HG03135 (cell line): Measurements from ENCODE around the gene OMG.
"Not testable (repeated sequence)": the region's sequence is repeated elsewhere in the genome, so short reads cannot be mapped to it uniquely, and the experiment has no call there.

Source experiments
- ATAC-seq: cut with Tn5 transposase; IDR thresholded peaks from one replicate; pipeline ENCODE4 v1.9.1; 2021; ENCODE audit warnings: mild to moderate bottlenecking, moderate library complexity; ENCODE audit not compliant: unreplicated experiment

Gene OMG

GRCh38 chr17:31309556-31309955, 12.5 kb upstream of the OMG start:
- no peak for ATAC-seq

GRCh38 chr17:31308372-31309334, 11.6 kb upstream of the OMG start:
- ATAC-seq: no peak

DNA sequence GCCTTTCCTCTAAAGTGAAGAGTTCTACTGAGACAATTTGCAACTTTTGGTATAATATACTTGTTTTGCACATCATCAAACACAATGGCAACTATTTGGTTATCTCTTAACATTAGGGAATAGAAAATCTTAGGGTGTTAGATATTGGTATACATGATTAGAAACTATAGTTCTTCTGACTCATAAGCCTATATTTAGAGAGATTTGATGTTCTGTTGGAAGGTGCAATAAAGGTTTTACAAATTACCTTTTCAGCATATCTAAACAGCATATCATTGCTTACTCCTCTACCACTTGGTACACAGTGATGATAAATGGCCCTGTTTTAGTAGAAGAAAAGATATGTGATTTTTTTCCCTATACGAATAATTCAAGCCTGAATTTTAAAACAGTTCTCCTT, 10.6 kb upstream of the OMG start:
- no peak for ATAC-seq

- no peak for ATAC-seq
These were observed 2.6 kb upstream of the OMG start for GRCh38 chr17:31299624-31300023.

DNA sequence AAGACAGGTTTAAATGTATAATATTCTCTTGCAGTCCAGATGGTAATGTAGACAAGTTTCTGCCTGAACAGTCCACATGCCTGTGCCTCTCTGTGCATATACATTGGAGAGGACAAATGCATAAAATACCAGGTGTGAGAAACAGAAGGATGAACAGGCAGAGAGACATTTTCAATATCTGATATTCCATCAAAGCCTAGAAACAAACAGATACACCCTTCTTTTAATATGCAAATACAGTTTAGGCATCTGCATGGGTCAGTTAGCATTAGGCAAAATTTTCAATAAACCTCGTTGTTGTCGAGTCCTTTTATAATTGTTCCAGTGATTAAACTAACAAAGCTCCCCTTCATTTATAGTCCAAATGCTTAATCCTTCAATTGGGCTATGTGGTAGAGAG, 897 bp downstream of the OMG start:
- no peak for ATAC-seq

DNA sequence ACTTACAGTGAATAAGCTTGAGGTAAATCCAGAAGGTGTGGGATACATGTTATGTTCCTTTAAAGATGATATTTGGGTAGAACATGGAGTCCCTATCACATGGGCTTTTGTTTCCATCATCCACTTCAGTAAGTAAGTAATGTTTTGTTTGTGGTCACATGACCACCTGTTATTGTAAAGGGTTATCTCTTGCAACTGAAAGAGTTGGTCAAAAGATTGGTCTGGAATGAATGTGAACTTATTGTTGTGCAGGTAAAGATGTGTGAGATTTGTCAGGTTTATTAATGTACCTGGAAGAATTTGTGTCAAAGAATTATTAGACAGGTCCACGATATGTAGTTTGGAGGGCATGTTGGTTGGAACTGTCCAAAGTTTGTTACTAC, 1.6 kb downstream of the OMG start:
- ATAC-seq: no peak

DNA sequence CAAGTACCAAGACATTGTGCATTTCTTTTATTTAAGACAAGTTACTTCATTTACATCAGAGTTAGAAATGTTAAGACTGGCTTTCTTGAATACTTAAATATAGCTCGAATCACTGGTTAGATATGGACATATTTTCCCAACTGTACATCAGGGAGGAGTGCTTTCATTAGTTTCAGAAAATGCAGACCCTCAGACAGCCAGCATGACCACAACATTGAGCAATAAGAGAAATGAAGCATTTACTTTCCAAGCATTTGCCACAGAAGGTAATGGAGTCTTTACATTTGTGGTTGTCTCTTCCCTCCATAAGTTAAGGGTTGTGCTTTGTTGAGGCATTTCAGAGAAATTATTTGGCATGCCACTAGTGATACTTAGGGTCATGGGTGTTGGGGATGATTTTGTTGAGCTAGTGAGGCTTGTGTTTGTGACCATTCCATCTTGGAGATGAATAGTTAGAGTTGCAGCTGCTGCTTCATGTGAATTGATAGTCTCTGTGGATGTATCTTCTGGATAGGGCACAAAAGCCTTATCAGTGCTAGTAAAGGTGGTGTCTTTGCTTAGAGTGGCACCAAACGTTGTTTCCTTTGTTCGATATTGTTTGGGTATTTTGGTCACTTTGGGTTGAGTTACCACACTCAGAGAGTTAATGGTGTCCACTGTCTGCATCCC, 2.1 kb downstream of the OMG start:
- no peak for ATAC-seq

GRCh38 chr17:31294231-31294630, 2.8 kb downstream of the OMG start:
- ATAC-seq: no peak

DNA sequence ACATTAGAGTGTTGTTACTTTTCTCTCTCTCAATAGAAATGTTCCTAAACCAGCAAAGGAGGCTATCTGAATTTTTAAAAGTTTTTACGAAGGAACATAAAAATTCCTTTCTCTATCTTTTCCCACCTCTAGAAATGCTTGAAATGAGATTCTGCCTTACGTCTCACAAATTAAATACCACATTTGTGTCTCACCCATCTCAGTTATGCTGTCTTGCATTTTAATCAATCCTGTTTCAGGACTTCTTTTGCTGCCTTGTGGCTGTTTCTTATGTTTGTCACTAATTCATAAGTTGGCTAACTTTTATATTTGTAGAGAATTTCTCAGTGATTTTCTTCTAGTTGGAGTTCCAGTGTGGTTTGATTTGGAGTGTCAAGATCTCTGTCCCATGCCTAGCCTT, 3.5 kb downstream of the OMG start:
- no peak for ATAC-seq

DNA sequence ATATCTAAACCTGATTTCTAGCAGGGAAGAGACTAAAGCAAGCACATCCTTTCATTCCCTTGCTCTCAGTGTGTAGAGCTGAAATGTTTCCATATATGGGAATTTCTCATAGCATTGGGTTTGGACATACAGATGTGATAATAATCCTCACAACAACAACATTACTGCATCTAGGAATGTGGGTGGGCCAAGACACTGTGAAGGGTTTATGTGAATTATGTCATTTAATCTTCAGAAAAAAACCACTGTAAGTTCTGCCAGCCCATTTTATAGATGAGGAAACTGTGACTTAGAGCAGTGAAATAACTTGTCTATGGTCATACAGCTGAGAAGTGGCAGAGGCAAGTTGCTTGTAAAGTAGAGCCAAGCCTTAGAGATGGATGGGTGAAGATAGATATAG, 5.2 kb downstream of the OMG start:
- no peak for ATAC-seq

GRCh38 chr17:31289790-31290189, 7.2 kb downstream of the OMG start:
- no peak for ATAC-seq

- ATAC-seq: not testable (repeated sequence)
These were observed 9.1 kb downstream of the OMG start for GRCh38 chr17:31287932-31288331.

- no peak for ATAC-seq
These were observed 10.5 kb downstream of the OMG start for GRCh38 chr17:31286587-31286986.

DNA sequence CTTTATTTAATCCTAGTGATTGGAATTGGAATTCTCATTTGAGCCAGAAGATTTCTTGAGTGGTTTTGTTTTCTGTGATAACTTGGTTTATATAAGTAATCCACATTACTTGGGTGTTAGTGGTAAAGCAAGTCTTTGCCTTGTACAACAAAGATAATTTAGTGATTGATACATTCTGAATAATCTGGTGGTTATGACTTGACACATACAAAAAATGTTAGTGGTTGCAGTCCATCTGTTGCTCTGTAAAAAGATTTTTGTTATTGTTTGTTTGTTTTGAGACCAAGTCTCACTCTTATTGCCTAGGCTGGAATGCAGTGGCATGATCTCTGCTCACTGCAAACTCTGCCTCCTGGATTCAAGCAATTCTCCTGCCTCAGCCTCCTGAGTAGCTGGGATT, 13.2 kb downstream of the OMG start:
- ATAC-seq: no peak

DNA sequence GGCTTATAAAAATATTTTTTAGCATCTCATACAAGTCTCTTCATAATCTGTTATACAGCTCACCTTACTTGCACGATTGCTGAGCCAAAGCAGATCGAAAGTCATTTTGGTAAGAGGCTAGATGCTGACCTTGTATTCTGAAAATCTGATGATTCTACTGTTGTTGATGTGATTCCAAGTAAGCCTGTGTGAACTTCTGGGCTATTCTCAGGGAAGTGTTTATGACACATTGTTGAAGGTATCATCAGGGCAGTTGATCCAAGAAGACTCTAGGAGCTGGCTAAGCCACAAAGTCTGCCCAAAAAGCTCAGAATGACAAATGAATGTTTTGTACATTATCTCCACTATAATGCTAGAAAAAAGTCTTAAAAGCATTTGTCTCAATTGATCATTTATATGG, 16.0 kb downstream of the OMG start:
- no peak for ATAC-seq

DNA sequence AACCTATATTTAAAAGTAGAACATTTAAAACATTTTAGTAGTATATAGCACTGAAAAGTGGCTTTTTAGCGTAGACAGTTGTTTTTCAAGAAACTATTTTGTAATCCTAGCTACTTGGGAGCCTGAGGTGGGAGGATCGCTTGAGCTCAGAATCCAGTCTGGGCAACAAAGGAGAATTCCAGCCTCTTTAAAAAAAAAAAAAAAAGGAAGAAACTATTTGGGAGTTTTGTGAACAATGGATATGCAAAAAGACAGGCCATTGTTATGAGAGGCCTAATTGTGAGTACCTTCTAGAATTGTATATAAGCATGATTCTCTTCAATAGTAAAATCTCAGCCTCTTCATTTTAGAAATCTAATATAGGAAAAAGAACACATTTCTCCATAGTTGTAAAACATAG, 17.6 kb downstream of the OMG start:
- no peak for ATAC-seq

- no peak for ATAC-seq
These were observed 21.9 kb downstream of the OMG start for GRCh38 chr17:31275116-31275515.

- ATAC-seq: no peak
These were observed 22.8 kb downstream of the OMG start for GRCh38 chr17:31274252-31274651.

GRCh38 chr17:31273516-31273915, 23.5 kb downstream of the OMG start:
- no peak for ATAC-seq

- ATAC-seq: no peak
These were observed 24.2 kb downstream of the OMG start for GRCh38 chr17:31272803-31273202.

GRCh38 chr17:31272236-31272635, 24.8 kb downstream of the OMG start:
- no peak for ATAC-seq

DNA sequence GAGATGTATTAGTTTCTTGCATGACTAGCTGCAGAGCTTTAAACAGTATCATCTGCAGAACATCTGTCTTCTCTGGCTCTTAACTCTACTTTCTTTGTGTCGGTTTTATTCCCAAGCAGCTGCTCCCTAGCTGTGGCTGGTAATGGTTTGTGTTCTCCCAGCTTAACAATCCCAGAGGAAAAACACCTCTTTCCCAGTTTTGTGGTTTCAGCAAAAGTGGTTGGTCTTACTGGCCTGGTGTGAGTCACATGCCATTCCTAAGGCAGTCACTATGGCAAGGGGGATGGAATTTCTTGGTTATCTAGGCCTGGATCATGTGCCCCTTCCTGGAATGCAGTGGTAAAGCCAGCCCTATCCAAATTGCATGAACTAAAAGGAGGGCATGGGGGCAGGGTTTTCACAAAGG, 27.5 kb downstream of the OMG start:
- ATAC-seq: no peak
